OCI-LY7 (cell line): Measurements from ENCODE around the gene LIMS1. TPM values are rescaled to one million over a fixed set of nuclear protein-coding genes. Genes with fewer than 3 reads are reported as not detected.
A peak's percentile ranks its signal among the peaks of the same experiment; 100 is the strongest.
"Not testable (repeated sequence)": the region's sequence is repeated elsewhere in the genome, so short reads cannot be mapped to it uniquely, and the experiment has no call there.

Experiments
- BruUV-seq: library from RNA; stranded (reverse); fragments of 400-500 nt; replicated peaks from 2 replicates; lab custom pipeline; 2021; lab: Mats Ljungman, UMichigan
- CTCF ChIA-PET: fragments of 300-600 bp; sonication (Branson Sonifier 250); formaldehyde crosslinking; loops from one replicate; lab custom pipeline; 2022; ENCODE audit warnings: antibody characterized with exemption; ENCODE audit not compliant: unreplicated experiment; lab: Charles Lee
- POLR2A ChIA-PET: fragments of 300-600 bp; sonication (Branson Sonifier 250); formaldehyde crosslinking; loops from one replicate; lab custom pipeline; 2022; ENCODE audit warnings: antibody characterized with exemption; lab: Charles Lee
- DNase-seq: peaks from one replicate; pipeline ENCODE4 v3.0.0-alpha.2; 2015; ENCODE audit warnings: low spot score
- H2AFZ ChIP-seq: fragments of 200-600 bp; sonication (generic), shearing (Covaris generic); 2 replicates; pipeline ENCODE4 v1.6.1; 2014; ENCODE audit warnings: mild to moderate bottlenecking, antibody characterized with exemption, low read length, moderate library complexity
- H3K27ac ChIP-seq: fragments of 200-600 bp; sonication (generic); 2 replicates; pipeline ENCODE4 v1.5.1; 2014; ENCODE audit warnings: mixed run types, low read depth, mild to moderate bottlenecking, moderate library complexity, low read length, inconsistent platforms; ENCODE audit not compliant: poor library complexity, severe bottlenecking
- H3K36me3 ChIP-seq: fragments of 200-600 bp; sonication (generic); 2 replicates; pipeline ENCODE4 v1.6.1; 2014; ENCODE audit warnings: mild to moderate bottlenecking, antibody characterized with exemption, low read length, moderate library complexity, mixed read lengths; ENCODE audit not compliant: insufficient read depth
- H3K4me1 ChIP-seq: fragments of 200-600 bp; sonication (generic); 2 replicates; pipeline ENCODE4 v1.5.1; 2014; ENCODE audit warnings: mild to moderate bottlenecking, low read length; ENCODE audit not compliant: insufficient read depth, poor library complexity, severe bottlenecking
- H3K4me2 ChIP-seq: fragments of 200-600 bp; sonication (generic); 2 replicates; pipeline ENCODE4 v1.6.1; 2014; ENCODE audit warnings: mild to moderate bottlenecking, low read length
- H3K4me3 ChIP-seq: fragments of 200-600 bp; sonication (generic); 2 replicates; pipeline ENCODE4 v1.5.1; 2014; ENCODE audit warnings: mild to moderate bottlenecking, low read depth, low read length; ENCODE audit not compliant: poor library complexity, severe bottlenecking
- H3K79me2 ChIP-seq: fragments of 200-600 bp; sonication (generic); 2 replicates; pipeline ENCODE4 v1.6.1; 2016; ENCODE audit warnings: low read depth, mild to moderate bottlenecking, low read length, moderate library complexity, mixed read lengths; ENCODE audit not compliant: insufficient read depth
- H3K9me2 ChIP-seq: fragments of 200-600 bp; sonication (generic); 2 replicates; pipeline ENCODE4 v1.6.1; 2016; ENCODE audit warnings: mild to moderate bottlenecking, low read length, mixed read lengths; ENCODE audit not compliant: insufficient read depth
- H3K9me3 ChIP-seq: fragments of 200-600 bp; sonication (generic); 2 replicates; pipeline ENCODE4 v1.6.1; 2014; ENCODE audit warnings: mild to moderate bottlenecking, mixed run types, low read length, mixed read lengths
- H4K20me1 ChIP-seq: fragments of 200-600 bp; sonication (generic); 2 replicates; pipeline ENCODE4 v1.6.1; 2014; ENCODE audit warnings: mild to moderate bottlenecking, antibody characterized with exemption, low read length, moderate library complexity, mixed read lengths; ENCODE audit not compliant: insufficient read depth
- EZH2phosphoT487 ChIP-seq: fragments of 200-600 bp; sonication (generic); IDR thresholded peaks from 2 replicates; pipeline ENCODE4 v1.6.1; 2018; ENCODE audit warnings: low read depth, borderline replicate concordance, mild to moderate bottlenecking, mixed run types, antibody characterized with exemption, low read length, moderate library complexity, mixed read lengths
- intact Hi-C: fragments of 100-400 bp; cut with micrococcal nuclease; formaldehyde crosslinking; loops from one replicate; pipeline ENCODE4 v1.10.0; 2022; ENCODE audit not compliant: unreplicated experiment
- total RNA-seq, 2 experiments: library from RNA; depleted of rRNA in 1 of 2; stranded (reverse); fragments of >200 nt in 1 of 2; shearing (Covaris generic) in 1 of 2; gene quantifications; 2 replicates each; pipeline ENCODE4 v1.2.3, GENCODE V29; 2014 to 2022
- TF ChIP-seq, protein P1 (sequence below): fragments of 200-600 bp; sonication (generic); conservative IDR thresholded peaks from 2 replicates; pipeline ENCODE4 v1.5.1; 2014; ENCODE audit warnings: mild to moderate bottlenecking, antibody characterized with exemption, low read length, moderate library complexity, mixed read lengths

Gene LIMS1
- total RNA-seq, 2 experiments from 2014 or later = 53.3 to 74.7 TPM

DNA sequence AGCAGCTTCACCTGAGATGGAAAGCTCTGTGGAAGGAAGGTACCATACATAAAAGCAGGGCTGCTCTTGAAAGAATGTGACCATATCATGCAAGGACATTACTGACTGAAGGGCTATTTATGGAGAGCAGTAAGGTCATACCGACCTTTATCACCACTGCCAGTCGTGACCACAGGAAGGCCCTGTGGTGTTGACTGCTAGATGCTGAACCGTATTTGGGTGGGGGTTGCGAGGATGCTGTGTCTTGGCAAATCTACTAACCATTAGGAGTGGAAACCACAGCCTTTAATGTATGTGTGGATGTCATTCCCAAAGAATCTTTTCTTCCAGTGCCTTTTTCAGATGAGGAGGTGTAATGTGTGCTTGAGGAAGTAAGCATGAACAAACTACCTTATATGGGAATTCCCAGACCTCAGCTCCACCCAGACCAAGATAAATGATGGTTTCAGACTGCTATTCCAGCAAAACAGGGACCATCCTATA lies 60.8 kb downstream of the LIMS1 start:
- Histone ChIP-seq H3K4me1 (peaks cover 22% of the 10 kb centered on the region), H3K9me3 (no peaks in the 10 kb centered on the region), H2AFZ (no peak overlapping the region), H3K27ac (no peak overlapping the region), H3K36me3 (no peaks in the 10 kb centered on the region), H3K9me2 (no peaks in the 10 kb centered on the region), H3K4me3 (no peak overlapping the region), H3K79me2 (no peaks in the 10 kb centered on the region; the same call in 1 of the 2 replicates), H3K4me2 (no peak overlapping the region), H4K20me1 (no peaks in the 10 kb centered on the region; the same call in 1 of the 2 replicates)
- TF ChIP-seq EZH2phosphoT487 = no peak
- TF ChIP-seq, protein P1, sequence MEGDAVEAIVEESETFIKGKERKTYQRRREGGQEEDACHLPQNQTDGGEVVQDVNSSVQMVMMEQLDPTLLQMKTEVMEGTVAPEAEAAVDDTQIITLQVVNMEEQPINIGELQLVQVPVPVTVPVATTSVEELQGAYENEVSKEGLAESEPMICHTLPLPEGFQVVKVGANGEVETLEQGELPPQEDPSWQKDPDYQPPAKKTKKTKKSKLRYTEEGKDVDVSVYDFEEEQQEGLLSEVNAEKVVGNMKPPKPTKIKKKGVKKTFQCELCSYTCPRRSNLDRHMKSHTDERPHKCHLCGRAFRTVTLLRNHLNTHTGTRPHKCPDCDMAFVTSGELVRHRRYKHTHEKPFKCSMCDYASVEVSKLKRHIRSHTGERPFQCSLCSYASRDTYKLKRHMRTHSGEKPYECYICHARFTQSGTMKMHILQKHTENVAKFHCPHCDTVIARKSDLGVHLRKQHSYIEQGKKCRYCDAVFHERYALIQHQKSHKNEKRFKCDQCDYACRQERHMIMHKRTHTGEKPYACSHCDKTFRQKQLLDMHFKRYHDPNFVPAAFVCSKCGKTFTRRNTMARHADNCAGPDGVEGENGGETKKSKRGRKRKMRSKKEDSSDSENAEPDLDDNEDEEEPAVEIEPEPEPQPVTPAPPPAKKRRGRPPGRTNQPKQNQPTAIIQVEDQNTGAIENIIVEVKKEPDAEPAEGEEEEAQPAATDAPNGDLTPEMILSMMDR = no peak
- DNase-seq = no peak
- POLR2A ChIA-PET = interaction anchor here (0.6 to 2.1 kb wide), 4 partner anchors 10 to 106 kb away, joined by 5 to 11 read pairs (median 7); no protein-coding TSS in a partner anchor
- no TSS peak for BruUV-seq
- CTCF ChIA-PET = interaction anchor here (1.3 kb wide), 1 partner anchor 11 kb away, joined by 7 read pairs; no protein-coding TSS in a partner anchor
- intact Hi-C loops = no loop called here

DNA sequence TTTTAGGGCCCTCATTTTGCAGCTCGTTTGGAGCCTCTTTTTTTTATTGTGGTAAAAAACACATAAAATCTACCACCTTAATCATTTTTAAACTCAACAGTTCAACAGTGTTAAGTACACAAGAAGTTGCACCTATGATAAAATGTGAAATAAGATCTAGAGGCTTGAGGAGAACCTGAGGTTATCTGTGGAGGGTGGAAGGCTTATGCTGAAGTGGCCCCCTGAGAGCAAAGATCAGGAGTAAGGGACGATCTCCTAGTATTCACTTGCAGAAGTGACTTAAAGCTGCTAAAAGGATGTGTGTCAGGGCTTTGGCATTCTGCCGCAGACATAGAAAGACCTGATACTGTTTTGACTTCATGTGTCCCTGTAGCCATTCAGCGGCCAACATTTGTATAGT lies 61.5 kb downstream of the LIMS1 start:
- H3K4me2 ChIP-seq, CTCF ChIA-PET, H2AFZ ChIP-seq, H3K9me3 ChIP-seq, H3K36me3 ChIP-seq, BruUV-seq, POLR2A ChIA-PET, H4K20me1 ChIP-seq, H3K27ac ChIP-seq, intact Hi-C loops, H3K9me2 ChIP-seq, H3K79me2 ChIP-seq, DNase-seq, H3K4me3 ChIP-seq: not testable (repeated sequence)
- peaks cover 22% of the 10 kb centered on the region for H3K4me1 ChIP-seq

DNA sequence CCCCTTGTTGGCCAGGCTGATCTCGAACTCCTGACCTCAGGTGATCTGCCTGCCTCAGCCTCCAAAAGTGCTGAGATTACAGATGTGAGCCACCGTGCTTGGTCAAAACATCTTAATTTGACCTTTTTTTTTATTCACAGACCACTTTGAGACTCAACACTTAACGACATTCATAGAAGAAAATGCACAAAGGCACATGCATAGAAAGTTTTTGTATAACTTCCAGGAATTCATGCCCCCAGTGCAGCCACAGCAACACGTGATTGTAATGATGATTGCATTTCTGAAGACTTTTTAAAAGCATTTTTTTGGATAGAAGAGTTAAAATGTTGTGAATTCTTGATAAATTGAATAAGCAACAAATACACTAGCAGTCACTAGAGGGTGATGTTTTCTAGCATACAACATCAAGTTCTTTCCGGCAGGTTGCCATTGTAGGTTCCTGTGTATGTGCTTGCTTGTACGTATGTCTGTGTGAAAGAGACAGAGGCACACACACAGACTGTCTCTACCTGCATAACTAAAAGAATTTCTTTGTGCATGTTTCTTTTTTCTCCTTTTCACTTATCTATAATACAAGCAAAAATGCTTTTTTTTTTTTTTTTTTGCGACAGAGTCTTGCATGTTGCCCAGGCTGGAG lies 63.0 kb downstream of the LIMS1 start:
- H3K27ac ChIP-seq, intact Hi-C loops, H2AFZ ChIP-seq, H3K9me3 ChIP-seq, H4K20me1 ChIP-seq, H3K4me2 ChIP-seq, H3K36me3 ChIP-seq, CTCF ChIA-PET, BruUV-seq, H3K9me2 ChIP-seq, H3K79me2 ChIP-seq, H3K4me3 ChIP-seq: not testable (repeated sequence)
- POLR2A ChIA-PET = interaction anchor here (0.7 to 1.1 kb wide), 2 partner anchors 15 to 49 kb away, joined by 3 to 6 read pairs; no protein-coding TSS in a partner anchor
- TF ChIP-seq, protein P1 = peak; percentile 47; the same call in 1 of the 2 replicates
- DNase-seq = peak; percentile 35
- peaks cover 22% of the 10 kb centered on the region for H3K4me1 ChIP-seq

DNA sequence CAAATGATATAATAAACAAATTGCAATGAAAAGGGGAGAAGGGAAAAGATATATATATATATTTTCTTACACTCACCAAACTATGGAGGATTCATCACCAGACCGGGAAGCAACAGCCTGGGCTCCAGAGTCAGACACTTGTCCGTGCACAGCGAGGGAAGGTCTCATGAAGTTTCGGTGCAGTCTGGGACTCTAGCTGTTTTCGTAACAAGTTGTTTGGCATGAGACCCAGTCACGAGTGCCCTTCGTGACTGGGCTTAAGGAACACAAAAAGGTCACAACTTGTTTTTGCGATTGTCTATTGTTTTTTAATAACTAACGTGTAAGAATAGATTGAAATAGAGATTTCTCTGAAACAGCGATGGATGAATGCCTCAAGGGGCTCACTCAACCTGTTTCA lies 66.9 kb downstream of the LIMS1 start:
- H3K9me3 ChIP-seq, H3K4me2 ChIP-seq, H3K4me1 ChIP-seq, H3K9me2 ChIP-seq, H3K36me3 ChIP-seq, H3K27ac ChIP-seq, H2AFZ ChIP-seq, H4K20me1 ChIP-seq, DNase-seq, H3K4me3 ChIP-seq, BruUV-seq, intact Hi-C loops, H3K79me2 ChIP-seq, POLR2A ChIA-PET, CTCF ChIA-PET: not testable (repeated sequence)
